H9 (cell line): ENCODE measurements around the gene RIOK2. TPM values are rescaled to one million over a fixed set of nuclear protein-coding genes. Genes with fewer than 3 reads are reported as not detected.

ENCODE experiments used
- DNase-seq: peaks from one replicate; pipeline ENCODE4 v3.0.0-alpha.2; 2017
- H2AFZ ChIP-seq: one replicate; pipeline ENCODE4 v1.6.1; 2013; ENCODE audit warnings: mild to moderate bottlenecking, low read length, control low read depth, moderate library complexity
- H2AK5ac ChIP-seq: 2 replicates; pipeline ENCODE4 v1.6.1; 2013; ENCODE audit warnings: low read length, control low read depth, mixed read lengths; ENCODE audit not compliant: insufficient read length
- H2BK120ac ChIP-seq: one replicate; pipeline ENCODE4 v1.6.1; 2013; ENCODE audit warnings: low read depth, mild to moderate bottlenecking, low read length, control low read depth, inconsistent platforms; ENCODE audit not compliant: poor library complexity, severe bottlenecking
- H2BK12ac ChIP-seq: 2 replicates; pipeline ENCODE4 v1.6.1; 2013; ENCODE audit warnings: low read length, control low read depth, mixed read lengths, low read depth; ENCODE audit not compliant: insufficient read length
- H2BK15ac ChIP-seq: 2 replicates; pipeline ENCODE4 v1.6.1; 2013; ENCODE audit warnings: low read depth, low read length, control low read depth
- H2BK20ac ChIP-seq: one replicate; pipeline ENCODE4 v1.6.1; 2013; ENCODE audit warnings: low read depth, mild to moderate bottlenecking, low read length, control low read depth, inconsistent platforms; ENCODE audit not compliant: poor library complexity, severe bottlenecking
- H2BK5ac ChIP-seq: 2 replicates; pipeline ENCODE4 v1.6.1; 2013; ENCODE audit warnings: low read length, control low read depth, mixed read lengths; ENCODE audit not compliant: insufficient read length
- H3K14ac ChIP-seq: 2 replicates; pipeline ENCODE4 v1.6.1; 2013; ENCODE audit warnings: low read length, control low read depth; ENCODE audit not compliant: insufficient read depth
- H3K18ac ChIP-seq: 2 replicates; pipeline ENCODE4 v1.6.1; 2013; ENCODE audit warnings: low read depth, mild to moderate bottlenecking, mixed read lengths, low read length, control low read depth; ENCODE audit not compliant: insufficient read length
- H3K23ac ChIP-seq: 2 replicates; pipeline ENCODE4 v1.6.1; 2013; ENCODE audit warnings: low read length, control low read depth, mixed read lengths, low read depth; ENCODE audit not compliant: insufficient read length
- H3K23me2 ChIP-seq: 2 replicates; pipeline ENCODE4 v1.6.1; 2013; ENCODE audit warnings: low read depth, mild to moderate bottlenecking, mixed read lengths, low read length, control low read depth; ENCODE audit not compliant: insufficient read length, poor library complexity, severe bottlenecking
- H3K27ac ChIP-seq: 2 replicates; pipeline ENCODE4 v1.5.1; 2013; ENCODE audit warnings: low read length, control low read depth, mixed read lengths, low read depth; ENCODE audit not compliant: insufficient read length
- H3K27me3 ChIP-seq: 2 replicates; pipeline ENCODE4 v1.6.1; 2013; ENCODE audit warnings: low read length, control low read depth, inconsistent platforms; ENCODE audit not compliant: insufficient read depth
- H3K4ac ChIP-seq: 2 replicates; pipeline ENCODE4 v1.6.1; 2013; ENCODE audit warnings: low read depth, mild to moderate bottlenecking, control low read depth, inconsistent platforms, low read length, moderate library complexity
- H3K4me1 ChIP-seq: 2 replicates; pipeline ENCODE4 v1.6.1; 2013; ENCODE audit warnings: low read length, control low read depth, inconsistent platforms; ENCODE audit not compliant: insufficient read depth
- H3K4me2 ChIP-seq: 2 replicates; pipeline ENCODE4 v1.6.1; 2013; ENCODE audit warnings: low read length, control low read depth, mixed read lengths; ENCODE audit not compliant: insufficient read length, insufficient read depth
- H3K56ac ChIP-seq: 2 replicates; pipeline ENCODE4 v1.6.1; 2013; ENCODE audit warnings: low read depth, mild to moderate bottlenecking, mixed read lengths, low read length, control low read depth; ENCODE audit not compliant: insufficient read length
- H3K79me1 ChIP-seq: 2 replicates; pipeline ENCODE4 v1.6.1; 2013; ENCODE audit warnings: low read depth, mild to moderate bottlenecking, moderate library complexity, low read length, control low read depth, inconsistent platforms; ENCODE audit not compliant: insufficient read depth, poor library complexity, severe bottlenecking
- H3K79me2 ChIP-seq: 2 replicates; pipeline ENCODE4 v1.6.1; 2013; ENCODE audit warnings: low read length, control low read depth, inconsistent platforms; ENCODE audit not compliant: insufficient read depth
- H3K9ac ChIP-seq: 2 replicates; pipeline ENCODE4 v1.6.1; 2013; ENCODE audit warnings: low read length, control low read depth, mixed read lengths; ENCODE audit not compliant: insufficient read length; ENCODE audit errors: extremely low read depth
- H3K9me3 ChIP-seq: one replicate; pipeline ENCODE4 v1.6.1; 2013; ENCODE audit warnings: low read depth, low read length, inconsistent platforms; ENCODE audit not compliant: control insufficient read depth
- H3T11ph ChIP-seq: one replicate; pipeline ENCODE4 v1.6.1; 2013; ENCODE audit warnings: mild to moderate bottlenecking, low read length, control low read depth, inconsistent platforms
- H4K20me1 ChIP-seq: one replicate; pipeline ENCODE4 v1.6.1; 2013; ENCODE audit not compliant: control insufficient read depth, insufficient read length, insufficient read depth
- H4K5ac ChIP-seq: 2 replicates; pipeline ENCODE4 v1.6.1; 2013; ENCODE audit warnings: low read depth, mild to moderate bottlenecking, mixed read lengths, low read length, control low read depth; ENCODE audit not compliant: insufficient read length
- H4K8ac ChIP-seq: replicated peaks from 2 replicates; pipeline ENCODE4 v1.6.1; 2013; ENCODE audit warnings: low read length, control low read depth, mixed read lengths, low read depth; ENCODE audit not compliant: insufficient read length
- H4K91ac ChIP-seq: 2 replicates; pipeline ENCODE4 v1.6.1; 2013; ENCODE audit warnings: low read depth, mild to moderate bottlenecking, moderate library complexity, mixed read lengths, low read length, control low read depth; ENCODE audit not compliant: insufficient read length
- H3K27ac Mint-ChIP-seq, 3 experiments: 2 replicates in 2 of 3; 3 replicates in 1 of 3; pipeline ENCODE4 v1.8.0; 2020 to 2021; ENCODE audit warnings: mixed read lengths in 3 of 3, mild to moderate bottlenecking in 1 of 3, moderate library complexity in 1 of 3
- H3K27me3 Mint-ChIP-seq: 2 replicates; pipeline ENCODE4 v1.8.0; 2021; ENCODE audit warnings: low read depth, mild to moderate bottlenecking, moderate library complexity, mixed read lengths
- H3K36me3 Mint-ChIP-seq, 3 experiments: 2 replicates in 2 of 3; 3 replicates in 1 of 3; pipeline ENCODE4 v1.8.0; 2020 to 2021; ENCODE audit warnings: low read depth in 3 of 3, mixed read lengths in 3 of 3; ENCODE audit not compliant: insufficient read depth in 1 of 3
- H3K4me1 Mint-ChIP-seq, 2 experiments: 2 replicates each; pipeline ENCODE4 v1.8.0; 2020; ENCODE audit warnings: mixed read lengths in 2 of 2
- H3K4me3 Mint-ChIP-seq, 2 experiments: 2 replicates in 1 of 2; 3 replicates in 1 of 2; pipeline ENCODE4 v1.8.0; 2020 to 2021; ENCODE audit warnings: mild to moderate bottlenecking in 2 of 2, mixed read lengths in 2 of 2, moderate library complexity in 1 of 2
- H3K9me3 Mint-ChIP-seq, 2 experiments: 2 replicates in 1 of 2; 3 replicates in 1 of 2; pipeline ENCODE4 v1.8.0; 2020; ENCODE audit warnings: mild to moderate bottlenecking in 2 of 2, mixed read lengths in 2 of 2, moderate library complexity in 1 of 2
- CTCF ChIP-seq: fragments of 200-600 bp; sonication (generic); conservative IDR thresholded peaks from 3 replicates; pipeline ENCODE4 v1.8.0; 2021; ENCODE audit warnings: antibody characterized with exemption, mild to moderate bottlenecking
- WGBS: extraction: QIAGEN DNeasy Blood & Tissue Kit; methylation state at CpG from one replicate; pipeline ENCODE4 v1.1.7; 2013; ENCODE audit warnings: missing lambda C conversion rate, low lambda C conversion rate, mixed read lengths; ENCODE audit not compliant: insufficient read length; ENCODE audit errors: extremely low coverage; 5-methylcytosine and 5-hydroxymethylcytosine counted together
- total RNA-seq: library from RNA; stranded (reverse); gene quantifications from 2 replicates; pipeline ENCODE4 v1.2.1, GENCODE V29; 2021

Gene RIOK2
- total RNA-seq, 1 experiment from 2014 or later = 39.5 TPM

- H3K27ac Mint-ChIP-seq = no peak overlapping the region; a peak in 1 of 7 replicates
- peaks cover 12 to 15% of the 10 kb centered on the region in 2 experiments for H3K9me3 Mint-ChIP-seq
- no peaks in the 10 kb centered on the region for H3K9me3 ChIP-seq
- no peak overlapping the region for H2BK12ac ChIP-seq
- no CpG with 5 or more reads among the region's 2 CpGs for WGBS
- H3K56ac ChIP-seq = no peak overlapping the region
- no peak overlapping the region for H4K5ac ChIP-seq
- no peaks in the 10 kb centered on the region for H3K4me1 Mint-ChIP-seq
- no peak for TF ChIP-seq CTCF
- peaks cover 6 to 21% (median 7%) of the 10 kb centered on the region in 3 experiments; a peak in 6 of 7 replicates for H3K36me3 Mint-ChIP-seq
- no peaks in the 10 kb centered on the region for H3K27me3 ChIP-seq
- H4K8ac ChIP-seq = no peak overlapping the region
- no peak overlapping the region for H2AK5ac ChIP-seq
- H2AFZ ChIP-seq = no peak overlapping the region
- no peaks in the 10 kb centered on the region for H3K79me2 ChIP-seq
- H2BK20ac ChIP-seq = no peak overlapping the region
- H3K23ac ChIP-seq = no peak overlapping the region
- H2BK15ac ChIP-seq = no peak overlapping the region
- no peaks in the 10 kb centered on the region for H4K20me1 ChIP-seq
- no peak overlapping the region for H2BK120ac ChIP-seq
- H3K4ac ChIP-seq = no peak overlapping the region
- H3K23me2 ChIP-seq = no peaks in the 10 kb centered on the region
- no peak overlapping the region for H3K4me2 ChIP-seq
- H3T11ph ChIP-seq = no peak overlapping the region
- no peak overlapping the region for H3K18ac ChIP-seq
- no peak overlapping the region for H4K91ac ChIP-seq
- H3K4me1 ChIP-seq = no peaks in the 10 kb centered on the region
- no peaks in the 10 kb centered on the region for H3K79me1 ChIP-seq
- no peak for DNase-seq
- no peak overlapping the region for H3K9ac ChIP-seq
- H2BK5ac ChIP-seq = no peak overlapping the region
- H3K4me3 Mint-ChIP-seq = no peak overlapping the region
- H3K14ac ChIP-seq = no peak overlapping the region
- H3K27me3 Mint-ChIP-seq = no peaks in the 10 kb centered on the region; the same call in 1 of the 2 replicates
- no peak overlapping the region for H3K27ac ChIP-seq
Observed at GRCh38 chr5:97157689-97158088, 25.4 kb downstream of the RIOK2 start.
